RCC 7860 (cell line): ENCODE results near the gene WWOX.
"Not testable (repeated sequence)": the region's sequence is repeated elsewhere in the genome, so short reads cannot be mapped to it uniquely, and the experiment has no call there.

Experiments
- DNase-seq: peaks from one replicate; pipeline ENCODE4 v3.0.0-alpha.2; 2015; ENCODE audit warnings: low spot score
- FAIRE-seq: peaks from 2 replicates; lab custom pipeline; 2012; peaks lifted over from hg19 to GRCh38; lab: Jason Lieb, UNC

The WWOX gene

GRCh38 chr16:79188115-79188738 lies 1088.8 kb downstream of the WWOX start:
- DNase-seq (peak; percentile 73), FAIRE-seq (no peak)

- DNase-seq: no peak
- no peak for FAIRE-seq
Observed at GRCh38 chr16:79188739-79189122, 1089.3 kb downstream of the WWOX start.

GRCh38 chr16:79190542-79190941 lies 1091.1 kb downstream of the WWOX start:
- FAIRE-seq (no peak), DNase-seq (no peak)

DNA sequence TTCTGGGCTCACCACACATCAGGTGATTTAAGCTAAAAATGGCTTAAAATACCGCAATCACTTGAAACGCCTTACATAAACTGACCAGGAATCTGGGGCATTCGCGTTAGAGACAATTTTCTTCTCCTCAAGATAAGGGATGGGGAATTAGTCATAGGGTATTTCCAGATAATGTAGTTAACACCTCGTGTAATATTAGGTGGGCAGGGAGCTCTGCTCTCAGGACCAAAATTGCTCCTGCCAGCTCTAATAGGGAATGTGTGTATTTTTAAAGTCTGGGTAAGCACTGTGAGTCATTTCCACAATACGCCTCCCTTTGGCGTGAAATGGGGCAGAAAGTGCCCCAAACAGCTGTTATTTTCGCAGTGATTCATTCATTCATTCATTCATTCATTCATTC lies 1092.5 kb downstream of the WWOX start:
- FAIRE-seq (peak; percentile 89), DNase-seq (peak; percentile 86)

DNA sequence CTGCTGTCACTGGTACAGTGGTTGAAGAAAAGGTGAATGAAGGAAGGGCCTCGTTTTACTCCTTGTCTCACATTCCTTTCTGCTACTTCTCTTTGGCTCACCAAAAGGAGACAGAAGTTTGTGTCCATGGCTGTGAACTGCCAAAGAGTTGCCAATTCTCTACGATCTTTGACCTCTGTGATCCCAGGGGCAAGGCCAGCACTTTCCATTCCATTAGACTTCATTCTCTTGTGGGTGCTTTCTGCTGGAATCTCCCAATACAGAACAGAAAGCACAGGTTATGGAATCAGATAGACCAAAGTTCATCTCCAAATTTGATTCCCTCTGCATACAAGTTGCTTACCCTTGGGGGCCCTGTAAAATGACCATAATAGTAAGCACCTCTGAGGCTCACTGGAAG lies 1093.5 kb downstream of the WWOX start:
- DNase-seq: no peak
- no peak for FAIRE-seq

- no peak for FAIRE-seq
- DNase-seq: no peak
Observed at GRCh38 chr16:79194291-79194690, 1094.8 kb downstream of the WWOX start.

GRCh38 chr16:79195938-79196337 lies 1096.5 kb downstream of the WWOX start:
- FAIRE-seq (no peak), DNase-seq (no peak)

DNA sequence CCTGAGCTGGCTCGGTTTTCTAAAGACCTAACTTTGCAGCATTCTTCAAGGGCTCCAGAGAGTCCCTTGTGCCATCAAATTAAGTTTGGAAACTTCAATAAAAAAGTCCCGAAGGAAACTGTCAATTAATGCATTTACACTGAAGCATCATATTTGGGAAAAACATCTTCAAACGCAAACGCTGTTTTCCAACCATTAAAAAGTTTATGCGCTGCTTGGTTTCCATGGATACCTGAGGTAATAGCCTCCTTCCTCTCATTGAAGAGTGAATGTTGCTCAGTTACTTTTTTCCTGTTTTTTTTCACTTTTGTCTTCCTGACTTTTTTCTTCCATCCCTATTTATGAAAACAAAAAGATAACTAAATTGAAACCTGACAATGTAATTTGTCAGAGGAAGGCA lies 1102.0 kb downstream of the WWOX start:
- no peak for FAIRE-seq

DNA sequence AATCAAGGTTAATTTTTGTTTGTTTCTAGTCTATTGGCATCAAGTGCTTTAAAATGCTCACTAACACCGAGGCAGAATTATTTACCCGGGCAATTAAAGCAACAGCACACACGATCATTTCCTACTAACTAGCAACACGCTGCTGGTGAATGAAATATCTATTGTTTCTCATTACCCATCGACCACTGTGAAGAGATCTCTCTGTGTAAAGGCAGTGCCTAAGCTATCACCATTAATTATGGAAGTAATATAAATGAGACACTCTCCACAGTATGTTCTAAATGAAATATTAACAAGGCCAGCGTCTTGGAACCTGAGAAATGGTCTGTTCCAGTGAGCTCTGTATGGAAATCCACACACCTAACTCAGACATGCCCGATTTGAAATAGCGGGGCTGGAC lies 1103.5 kb downstream of the WWOX start:
- no peak for DNase-seq
- no peak for FAIRE-seq

More for the DNA sequence above, 1102.0 kb downstream of the WWOX start:
- no peak for DNase-seq

GRCh38 chr16:79204486-79204885 lies 1105.0 kb downstream of the WWOX start:
- DNase-seq (no peak), FAIRE-seq (no peak)

DNA sequence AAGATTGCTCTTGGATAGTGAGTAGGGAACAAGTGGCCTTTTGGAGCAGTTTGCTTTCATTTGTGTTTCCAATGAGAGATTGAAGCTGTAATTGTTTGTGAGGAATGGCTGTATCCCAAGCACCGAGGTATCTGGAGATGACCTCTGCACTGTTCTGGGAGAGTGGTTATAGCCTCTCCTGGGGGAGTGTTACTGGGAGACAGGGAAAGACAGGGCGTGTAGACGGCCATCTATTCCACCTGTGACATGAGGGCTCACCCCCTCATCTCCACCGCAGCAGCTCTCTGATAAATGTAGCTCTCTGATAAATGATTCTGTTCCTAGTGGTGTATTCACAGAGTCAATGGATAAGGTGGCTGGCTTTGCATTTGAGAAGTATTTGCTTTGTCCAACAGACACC lies 1107.4 kb downstream of the WWOX start:
- no peak for FAIRE-seq
- DNase-seq: no peak

DNA sequence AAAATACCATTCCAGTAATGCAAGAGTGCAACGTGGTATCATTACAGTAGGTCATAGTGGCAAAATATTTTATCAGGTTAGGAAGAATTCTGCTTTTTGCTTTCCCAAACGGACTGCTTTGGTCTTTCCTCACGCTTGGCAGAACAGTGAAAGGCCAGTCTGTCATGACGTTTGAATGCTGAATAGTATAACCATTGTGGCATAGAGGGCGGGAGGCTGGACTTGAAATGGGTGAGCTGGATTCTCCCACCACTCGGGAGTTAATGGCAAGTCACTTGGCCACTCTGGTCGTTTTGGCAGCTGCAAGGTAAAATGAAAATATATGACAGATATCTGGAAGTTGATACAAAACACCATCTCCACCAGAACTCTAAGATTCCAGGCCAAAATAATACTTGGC lies 1109.9 kb downstream of the WWOX start:
- no peak for DNase-seq
- no peak for FAIRE-seq

DNA sequence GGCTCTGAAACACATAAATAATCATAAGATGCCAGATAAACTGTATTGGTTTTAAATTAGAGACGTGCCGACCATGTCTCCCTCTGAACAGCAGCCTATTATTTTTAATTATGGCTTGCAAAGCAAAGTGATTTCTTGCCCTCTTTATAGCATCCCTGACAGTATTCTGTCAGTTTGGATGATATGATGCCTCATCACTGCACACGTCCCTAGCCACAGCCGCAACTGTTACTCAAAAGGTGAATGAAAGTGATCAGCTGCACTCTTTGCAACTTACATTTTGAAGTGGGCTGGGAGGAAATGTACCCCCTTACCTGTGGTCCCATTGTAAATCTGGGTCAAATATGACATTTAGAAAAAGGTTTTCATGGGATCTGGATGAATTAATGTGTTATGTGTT lies 1111.2 kb downstream of the WWOX start:
- FAIRE-seq (no peak), DNase-seq (no peak)

- FAIRE-seq (no peak), DNase-seq (no peak)
Observed at GRCh38 chr16:79211586-79211985, 1112.1 kb downstream of the WWOX start.

GRCh38 chr16:79212114-79212791 lies 1112.8 kb downstream of the WWOX start:
- FAIRE-seq: no peak

DNA sequence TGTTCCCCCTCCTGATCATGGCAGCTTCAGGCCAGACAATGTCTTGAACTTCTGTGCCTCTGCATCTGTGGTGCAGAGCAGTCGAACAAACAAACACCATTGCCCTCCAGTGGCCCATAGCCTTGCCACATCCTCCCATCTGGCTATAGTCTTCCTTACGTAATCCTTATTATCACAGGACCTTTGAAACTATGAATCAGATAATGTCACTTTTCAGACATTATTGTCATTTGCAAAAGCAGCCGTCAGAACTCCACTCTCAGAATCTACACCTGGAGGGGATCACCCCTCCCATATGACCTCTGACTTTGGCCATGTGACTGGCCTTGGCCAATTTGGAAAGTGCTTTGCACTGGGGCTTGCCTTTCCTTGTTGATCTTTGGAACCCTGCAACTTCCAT lies 1113.8 kb downstream of the WWOX start:
- no peak for FAIRE-seq
- DNase-seq: no peak

More at GRCh38 chr16:79212114-79212791, 1112.8 kb downstream of the WWOX start:
- DNase-seq: no peak

DNA sequence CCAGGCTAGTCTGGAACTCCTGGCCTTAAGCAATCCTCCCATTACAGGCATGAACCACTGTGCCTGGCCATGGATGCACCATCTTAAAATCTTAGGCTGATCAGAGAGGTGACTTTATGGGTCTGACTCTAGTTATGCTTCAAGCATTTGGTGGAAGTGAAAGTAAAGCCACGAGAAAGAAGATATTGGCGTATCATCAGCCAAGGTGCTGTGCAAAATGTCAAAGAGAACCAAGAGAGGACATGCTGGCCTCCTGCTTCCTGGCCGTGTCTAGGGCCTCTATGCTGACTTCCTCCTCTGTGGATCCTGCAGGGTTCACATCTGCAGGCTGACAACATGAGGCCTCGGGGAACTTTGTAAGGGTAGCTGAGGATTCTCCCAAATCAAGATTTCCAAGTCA lies 1115.8 kb downstream of the WWOX start:
- FAIRE-seq (no peak), DNase-seq (no peak)

GRCh38 chr16:79217375-79218011 lies 1118.0 kb downstream of the WWOX start:
- no peak for FAIRE-seq

GRCh38 chr16:79218351-79218750 lies 1118.9 kb downstream of the WWOX start:
- no peak for FAIRE-seq
- no peak for DNase-seq

More at GRCh38 chr16:79217375-79218011, 1118.0 kb downstream of the WWOX start:
- DNase-seq: no peak

- not testable (repeated sequence) for FAIRE-seq, DNase-seq
Observed at GRCh38 chr16:79225994-79226393, 1126.5 kb downstream of the WWOX start.

- FAIRE-seq: no peak
- no peak for DNase-seq
Observed at GRCh38 chr16:79229361-79229760, 1129.9 kb downstream of the WWOX start.

GRCh38 chr16:79245700-79246099 lies 1146.2 kb downstream of the WWOX start:
- not testable (repeated sequence) for FAIRE-seq, DNase-seq
